OCI-LY3 (cell line): ENCODE results near the gene ITGAE.

Experiments
- H2AFZ ChIP-seq: fragments of 200-600, 300-600 bp; shearing (Covaris generic); 2 replicates; pipeline ENCODE4 v1.6.0; 2014; ENCODE audit warnings: antibody characterized with exemption, low read depth, low read length
- H3K27ac ChIP-seq: fragments of 200-600, 300-600 bp; sonication (generic); 2 replicates; pipeline ENCODE4 v1.5.1; 2014; ENCODE audit warnings: mild to moderate bottlenecking, low read length, moderate library complexity, mixed read lengths
- H3K27me3 ChIP-seq: fragments of 200-600, 300-600 bp; sonication (generic); 2 replicates; pipeline ENCODE4 v1.6.1; 2014; ENCODE audit warnings: low read depth, low read length, mixed read lengths
- H3K36me3 ChIP-seq: fragments of 200-600, 300-600 bp; sonication (generic); replicated peaks from 2 replicates; pipeline ENCODE3; 2014; ENCODE audit warnings: low read depth, low read length, mixed read lengths
- H3K4me1 ChIP-seq: fragments of 300-600, 200-600 bp; sonication (generic); 2 replicates; pipeline ENCODE4 v1.6.1; 2014; ENCODE audit warnings: low read length, mixed read lengths
- H3K4me2 ChIP-seq: fragments of 200-600, 300-600 bp; sonication (generic); 2 replicates; pipeline ENCODE4 v1.6.1; 2014; ENCODE audit warnings: low read length, mixed read lengths
- H3K4me3 ChIP-seq: fragments of 300-600, 200-600 bp; sonication (generic); 2 replicates; pipeline ENCODE4 v1.5.1; 2014; ENCODE audit warnings: antibody characterized with exemption, mild to moderate bottlenecking, low read length, moderate library complexity
- H3K79me2 ChIP-seq: fragments of 300-600, 200-600 bp; shearing (Covaris generic); 2 replicates; pipeline ENCODE4 v1.6.1; 2014; ENCODE audit warnings: mild to moderate bottlenecking, low read length, mixed read lengths
- H3K9ac ChIP-seq: fragments of 300-600, 200-600 bp; shearing (Covaris generic); 2 replicates; pipeline ENCODE4 v1.6.0; 2014; ENCODE audit warnings: mild to moderate bottlenecking, low read length, moderate library complexity
- H3K9me3 ChIP-seq: fragments of 200-600, 300-600 bp; shearing (Covaris generic); 2 replicates; pipeline ENCODE4 v1.6.1; 2014; ENCODE audit warnings: low read length, mixed read lengths; ENCODE audit not compliant: insufficient read depth
- H4K20me1 ChIP-seq: fragments of 200-600, 300-600 bp; sonication (generic); 2 replicates; pipeline ENCODE4 v1.6.1; 2016; ENCODE audit warnings: low read length, mixed read lengths; ENCODE audit not compliant: insufficient read depth
- CTCF ChIP-seq: fragments of 200-600, 300-600 bp; sonication (generic); IDR thresholded peaks from 2 replicates; pipeline ENCODE4 v1.5.1; 2014; ENCODE audit warnings: antibody characterized with exemption, low read length, low read depth
- EZH2phosphoT487 ChIP-seq: fragments of 200-600 bp; shearing (Covaris generic); IDR thresholded peaks from 2 replicates; pipeline ENCODE4 v1.6.1; 2018; ENCODE audit warnings: antibody characterized with exemption, mixed run types, low read depth

ITGAE gene

DNA sequence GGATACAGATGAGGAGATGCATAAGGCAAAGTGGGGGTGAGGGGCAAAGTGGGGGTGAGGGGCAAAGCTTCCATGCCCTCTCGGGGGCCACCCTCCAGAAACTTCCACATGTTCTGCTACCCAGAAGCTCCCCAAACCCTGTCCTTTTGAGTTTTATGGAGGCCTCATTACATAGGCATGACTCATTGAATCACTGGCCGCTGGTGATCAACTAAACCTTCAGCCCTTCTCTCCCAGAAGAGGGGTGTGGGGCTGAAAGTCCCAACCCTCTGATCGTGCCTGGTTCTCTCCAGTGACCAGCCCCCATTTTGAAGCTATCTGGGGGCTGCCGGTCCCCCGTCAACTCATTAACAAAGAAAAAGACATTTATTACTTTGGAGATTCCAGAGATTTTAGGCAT lies 27.5 kb downstream of the ITGAE start:
- Histone ChIP-seq H3K27me3 (no peaks in the 10 kb centered on the region), H3K36me3 (no peaks in the 10 kb centered on the region), H4K20me1 (no peaks in the 10 kb centered on the region), H3K9ac (no peak overlapping the region), H3K4me3 (no peak overlapping the region), H3K27ac (no peak overlapping the region), H3K4me2 (no peak overlapping the region), H2AFZ (no peak overlapping the region), H3K9me3 (no peaks in the 10 kb centered on the region), H3K4me1 (no peaks in the 10 kb centered on the region), H3K79me2 (no peaks in the 10 kb centered on the region)
- TF ChIP-seq CTCF (no peak), EZH2phosphoT487 (no peak)

DNA sequence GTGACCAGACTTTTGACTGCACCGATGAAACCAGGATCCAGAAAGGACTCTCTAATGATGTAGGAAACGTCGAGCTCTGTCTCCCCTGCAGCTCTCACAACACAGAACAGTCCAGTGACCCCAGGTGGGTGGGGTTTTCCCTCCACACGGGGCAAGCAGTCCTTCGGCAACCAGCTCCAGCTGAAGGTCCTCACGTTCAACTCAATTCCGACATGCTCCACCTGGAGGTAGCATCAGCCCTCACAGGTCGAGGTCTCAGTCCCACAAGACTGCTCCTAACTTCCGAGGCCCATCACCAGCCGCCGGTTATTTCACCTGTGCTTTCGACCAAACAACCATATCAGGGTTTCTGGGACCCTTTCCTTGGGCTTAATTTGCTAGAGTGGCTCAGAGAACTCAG lies 28.2 kb downstream of the ITGAE start:
- Histone ChIP-seq H3K79me2 (no peaks in the 10 kb centered on the region), H4K20me1 (no peaks in the 10 kb centered on the region)

DNA sequence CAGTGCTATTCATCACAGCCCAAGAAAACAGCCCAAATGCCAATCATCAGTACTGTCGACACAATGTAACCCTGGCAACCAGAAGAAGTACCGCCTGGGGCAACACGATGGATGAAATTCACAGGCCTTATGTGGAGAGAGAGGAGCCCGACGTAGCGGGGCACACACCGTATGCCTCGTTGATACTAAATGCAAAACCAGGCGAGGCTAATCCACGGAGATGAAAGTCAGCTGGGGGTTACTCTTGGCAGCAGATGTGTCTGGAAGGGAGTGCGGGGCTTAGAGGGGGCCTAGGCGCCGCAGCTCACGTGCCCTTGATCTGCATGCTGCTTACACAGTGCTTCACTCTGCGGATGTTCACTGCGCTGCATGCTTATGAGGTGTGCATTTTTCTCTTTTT lies 29.8 kb downstream of the ITGAE start:
- Histone ChIP-seq H3K79me2 (no peaks in the 10 kb centered on the region), H3K27ac (no peak overlapping the region), H3K4me2 (no peak overlapping the region), H3K36me3 (no peaks in the 10 kb centered on the region), H3K27me3 (no peaks in the 10 kb centered on the region), H3K9me3 (no peaks in the 10 kb centered on the region), H3K9ac (no peak overlapping the region), H2AFZ (no peak overlapping the region), H3K4me3 (no peak overlapping the region), H4K20me1 (no peaks in the 10 kb centered on the region), H3K4me1 (no peaks in the 10 kb centered on the region)
- TF ChIP-seq CTCF: no peak
- TF ChIP-seq EZH2phosphoT487: no peak

More for the DNA sequence above, 28.2 kb downstream of the ITGAE start:
- no peaks in the 10 kb centered on the region for H3K27me3 ChIP-seq
- TF ChIP-seq EZH2phosphoT487 (no peak), CTCF (no peak)
- H3K9me3 ChIP-seq: no peaks in the 10 kb centered on the region
- H3K27ac ChIP-seq: no peak overlapping the region
- no peak overlapping the region for H3K4me2 ChIP-seq
- no peaks in the 10 kb centered on the region for H3K4me1 ChIP-seq
- no peak overlapping the region for H3K9ac ChIP-seq
- no peak overlapping the region for H2AFZ ChIP-seq
- no peaks in the 10 kb centered on the region for H3K36me3 ChIP-seq
- H3K4me3 ChIP-seq: no peak overlapping the region

DNA sequence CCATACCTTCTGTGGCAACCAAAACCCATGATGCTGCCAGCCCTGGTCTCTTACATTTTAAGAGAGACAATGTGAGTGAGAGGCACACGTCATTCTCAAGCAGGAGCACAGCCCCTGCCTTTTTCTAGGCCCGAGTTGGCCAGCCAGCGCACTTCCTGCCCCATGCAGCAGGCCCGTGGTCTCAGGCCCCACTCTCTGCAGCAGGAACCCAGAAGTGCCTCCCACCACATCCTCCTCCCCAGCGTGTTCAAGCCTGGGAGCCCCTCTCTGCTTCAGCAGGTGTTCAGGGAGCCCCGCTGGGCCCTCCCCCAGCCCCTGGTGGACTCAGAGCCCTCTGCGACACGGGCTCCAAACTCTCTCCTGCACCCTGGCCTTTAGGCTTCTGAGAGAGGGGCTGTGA lies 30.5 kb downstream of the ITGAE start:
- H3K9ac ChIP-seq: no peak overlapping the region
- no peaks in the 10 kb centered on the region for H3K9me3 ChIP-seq
- H3K27ac ChIP-seq: no peak overlapping the region
- H2AFZ ChIP-seq: no peak overlapping the region
- H3K4me3 ChIP-seq: no peak overlapping the region
- TF ChIP-seq CTCF (no peak), EZH2phosphoT487 (no peak)
- no peaks in the 10 kb centered on the region for H3K36me3 ChIP-seq
- no peaks in the 10 kb centered on the region for H3K27me3 ChIP-seq
- H3K79me2 ChIP-seq: no peaks in the 10 kb centered on the region
- H4K20me1 ChIP-seq: no peaks in the 10 kb centered on the region
- no peak overlapping the region for H3K4me2 ChIP-seq
- H3K4me1 ChIP-seq: no peaks in the 10 kb centered on the region
